Neural progenitor cell (in vitro differentiated cells): ENCODE measurements around the gene GAB2.
"Not testable (repeated sequence)": the region's sequence is repeated elsewhere in the genome, so short reads cannot be mapped to it uniquely, and the experiment has no call there.

Experiments used
- CTCF ChIP-seq: fragments of 200-600 bp; sonication (generic); IDR thresholded peaks from 2 replicates; pipeline ENCODE4 v1.5.1; 2017; ENCODE audit warnings: antibody characterized with exemption, mild to moderate bottlenecking
- EZH2 ChIP-seq: fragments of 200-600 bp; sonication (generic); IDR thresholded peaks from 2 replicates; pipeline ENCODE4 v1.6.1; 2017; ENCODE audit warnings: antibody characterized with exemption, mild to moderate bottlenecking, moderate library complexity
- EZH2phosphoT487 ChIP-seq: fragments of 200-600 bp; sonication (generic); IDR thresholded peaks from 2 replicates; pipeline ENCODE4 v1.6.1; 2017; ENCODE audit warnings: antibody characterized with exemption

GRCh38 chr11:78464787-78465168 lies 47.2 kb upstream of the GAB2 start:
- TF ChIP-seq CTCF, EZH2, EZH2phosphoT487: not testable (repeated sequence)
